ENCODE data around the gene CMC2. TPM values are rescaled to one million over a fixed set of nuclear protein-coding genes. Genes with fewer than 3 reads are reported as not detected.

The CMC2 gene
- total RNA-seq, 1 experiment from 2014 or later: 64.2 TPM

DNA sequence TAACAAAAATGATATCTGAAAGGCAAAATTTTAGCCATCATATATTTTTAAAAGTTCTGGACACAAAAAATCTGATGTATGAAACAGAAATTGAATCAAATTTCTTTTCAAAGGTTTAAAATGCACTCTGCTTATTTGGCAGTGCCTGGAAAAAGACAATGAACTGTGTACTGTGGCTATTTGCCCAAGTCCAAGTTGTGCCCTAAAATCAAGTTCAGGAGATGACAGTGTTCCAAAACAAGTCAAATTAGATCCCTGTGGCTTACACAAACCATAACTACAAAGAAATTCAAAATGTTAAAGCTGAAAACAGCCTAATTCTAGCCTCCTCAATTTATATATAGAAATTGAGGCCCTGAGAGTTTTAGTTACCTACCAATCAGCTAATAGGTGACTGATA lies 25.6 kb downstream of the CMC2 start:
- Histone ChIP-seq H2BK20ac (ENCODE audit: low read depth, low read length, poor library complexity, severe bottlenecking) (no peak overlapping the region), H3K27ac (ENCODE audit: insufficient read length, low read depth, low read length) (no peak overlapping the region)
- no peak overlapping the region for H3K27ac Mint-ChIP-seq

More for the DNA sequence above, 25.6 kb downstream of the CMC2 start:
- H3K4ac ChIP-seq (ENCODE audit: low read depth, low read length): no peak overlapping the region
- H3K4me1 ChIP-seq (ENCODE audit: insufficient read depth, low read length): no peaks in the 10 kb centered on the region
- no peak overlapping the region for H2BK12ac ChIP-seq (ENCODE audit: insufficient read length, low read depth, low read length)
- H4K8ac ChIP-seq (replicated peaks; ENCODE audit: insufficient read length, low read depth, low read length): no peak overlapping the region
- no peaks in the 10 kb centered on the region for H3K79me1 ChIP-seq (ENCODE audit: insufficient read depth, low read depth, low read length, poor library complexity, severe bottlenecking)
- H2AFZ ChIP-seq (ENCODE audit: low read length): no peak overlapping the region
- H3K23ac ChIP-seq (ENCODE audit: insufficient read length, low read depth, low read length): no peak overlapping the region
- H3K27me3 ChIP-seq (ENCODE audit: insufficient read depth, low read length): no peaks in the 10 kb centered on the region
- Mint-ChIP-seq H3K4me3 (no peak overlapping the region), H3K36me3 (ENCODE audit: insufficient read depth in 1 of 3, low read depth in 3 of 3) (peaks cover 4 to 13% (median 11%) of the 10 kb centered on the region in 3 experiments; a peak in 6 of 7 replicates), H3K9me3 (no peaks in the 10 kb centered on the region), H3K27me3 (ENCODE audit: low read depth) (no peaks in the 10 kb centered on the region), H3K4me1 (peaks cover 13 to 18% of the 10 kb centered on the region in 2 experiments)
- DNase-seq: no peak
- no peak overlapping the region for H4K5ac ChIP-seq (ENCODE audit: insufficient read length, low read depth, low read length)
- no peak overlapping the region for H3K14ac ChIP-seq (ENCODE audit: insufficient read depth, low read length)
- H3T11ph ChIP-seq (ENCODE audit: low read length): no peak overlapping the region
- H2AK5ac ChIP-seq (ENCODE audit: insufficient read length, low read length): no peak overlapping the region
- no peak overlapping the region for H3K56ac ChIP-seq (ENCODE audit: insufficient read length, low read depth, low read length)
- no peak for TF ChIP-seq CTCF (conservative IDR thresholded peaks at IDR 0.05)
- no peak overlapping the region for H3K4me2 ChIP-seq (ENCODE audit: insufficient read depth, insufficient read length, low read length)
- no peak overlapping the region for H2BK5ac ChIP-seq (ENCODE audit: insufficient read length, low read length)
- H3K9me3 ChIP-seq (ENCODE audit: control insufficient read depth, low read depth, low read length): no peaks in the 10 kb centered on the region
- H3K9ac ChIP-seq (ENCODE audit: extremely low read depth, insufficient read length, low read length): no peak overlapping the region
- H4K20me1 ChIP-seq (ENCODE audit: control insufficient read depth, insufficient read depth, insufficient read length): no peaks in the 10 kb centered on the region
- no peak overlapping the region for H3K18ac ChIP-seq (ENCODE audit: insufficient read length, low read depth, low read length)
- H2BK15ac ChIP-seq (ENCODE audit: low read depth, low read length): no peak overlapping the region
- no peaks in the 10 kb centered on the region for H3K79me2 ChIP-seq (ENCODE audit: insufficient read depth, low read length)
- no peak overlapping the region for H2BK120ac ChIP-seq (ENCODE audit: low read depth, low read length, poor library complexity, severe bottlenecking)
- H4K91ac ChIP-seq (ENCODE audit: insufficient read length, low read depth, low read length): no peak overlapping the region
- H3K23me2 ChIP-seq (ENCODE audit: insufficient read length, low read depth, low read length, poor library complexity, severe bottlenecking): no peaks in the 10 kb centered on the region
